COLO668 (cell line): Measurements from ENCODE around the gene MATR3.
"Not testable (repeated sequence)": the region's sequence is repeated elsewhere in the genome, so short reads cannot be mapped to it uniquely, and the experiment has no call there.

Experiments used
- DNase-seq: peaks from one replicate; lab custom pipeline; 2025; ENCODE audit not compliant: unreplicated experiment; lab: John Stamatoyannopoulos, UW

MATR3 gene, protein sequence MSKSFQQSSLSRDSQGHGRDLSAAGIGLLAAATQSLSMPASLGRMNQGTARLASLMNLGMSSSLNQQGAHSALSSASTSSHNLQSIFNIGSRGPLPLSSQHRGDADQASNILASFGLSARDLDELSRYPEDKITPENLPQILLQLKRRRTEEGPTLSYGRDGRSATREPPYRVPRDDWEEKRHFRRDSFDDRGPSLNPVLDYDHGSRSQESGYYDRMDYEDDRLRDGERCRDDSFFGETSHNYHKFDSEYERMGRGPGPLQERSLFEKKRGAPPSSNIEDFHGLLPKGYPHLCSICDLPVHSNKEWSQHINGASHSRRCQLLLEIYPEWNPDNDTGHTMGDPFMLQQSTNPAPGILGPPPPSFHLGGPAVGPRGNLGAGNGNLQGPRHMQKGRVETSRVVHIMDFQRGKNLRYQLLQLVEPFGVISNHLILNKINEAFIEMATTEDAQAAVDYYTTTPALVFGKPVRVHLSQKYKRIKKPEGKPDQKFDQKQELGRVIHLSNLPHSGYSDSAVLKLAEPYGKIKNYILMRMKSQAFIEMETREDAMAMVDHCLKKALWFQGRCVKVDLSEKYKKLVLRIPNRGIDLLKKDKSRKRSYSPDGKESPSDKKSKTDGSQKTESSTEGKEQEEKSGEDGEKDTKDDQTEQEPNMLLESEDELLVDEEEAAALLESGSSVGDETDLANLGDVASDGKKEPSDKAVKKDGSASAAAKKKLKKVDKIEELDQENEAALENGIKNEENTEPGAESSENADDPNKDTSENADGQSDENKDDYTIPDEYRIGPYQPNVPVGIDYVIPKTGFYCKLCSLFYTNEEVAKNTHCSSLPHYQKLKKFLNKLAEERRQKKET

DNA sequence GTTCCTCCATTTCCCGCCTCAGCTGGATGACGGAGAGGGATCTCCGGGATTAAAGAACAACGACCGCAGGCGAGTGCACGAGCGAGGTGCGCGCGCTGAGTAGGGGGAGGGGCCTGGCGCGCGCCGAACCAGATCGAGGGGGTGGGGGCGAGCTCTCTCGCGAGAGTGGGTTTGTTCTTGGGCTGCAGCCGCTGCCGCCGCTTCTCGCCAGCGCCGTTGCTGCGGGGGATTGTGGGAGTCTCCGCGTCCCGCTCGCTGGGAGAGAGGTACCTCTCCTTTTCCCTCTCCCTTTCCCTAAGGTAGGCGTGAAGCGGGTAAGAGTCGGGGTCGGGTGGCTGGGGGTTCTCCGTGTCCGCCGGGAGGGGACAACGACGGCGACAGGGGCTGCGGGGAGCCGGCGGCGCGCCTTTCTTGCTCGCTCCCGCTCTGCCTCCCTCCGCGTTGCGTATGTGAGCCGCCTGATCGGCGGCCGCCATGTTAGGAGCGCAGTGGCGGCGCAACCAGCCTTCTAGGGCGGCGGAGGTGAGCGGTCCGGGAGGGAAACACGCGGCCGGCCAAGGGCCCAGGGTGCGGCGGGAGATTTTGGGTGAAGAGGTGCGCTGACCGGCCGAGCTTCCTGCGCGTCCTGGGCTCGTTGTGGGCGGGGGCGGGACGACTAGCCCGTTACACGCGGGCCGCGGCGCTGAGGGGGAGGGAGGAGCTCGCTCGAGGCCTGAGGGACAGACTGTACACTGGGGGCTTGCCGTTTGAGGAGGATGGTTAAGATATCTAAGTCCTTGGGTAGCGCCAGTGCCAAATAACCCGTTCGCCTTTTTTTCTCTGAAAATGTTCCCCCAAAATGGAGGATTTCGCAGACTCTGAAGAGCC, at the start of gene MATR3:
TSS of gene MATR3 (plus strand) at position 234 of the 867 bp plus-strand sequence. CDS start 13,676 bp downstream, outside the sequence.
- DNase-seq = peak; percentile 93

GRCh38 chr5:139245637-139246339, 47.8 kb upstream of the MATR3 start:
- DNase-seq = no peak

- no peak for DNase-seq
Measured at GRCh38 chr5:139246394-139246793, 47.1 kb upstream of the MATR3 start.

DNA sequence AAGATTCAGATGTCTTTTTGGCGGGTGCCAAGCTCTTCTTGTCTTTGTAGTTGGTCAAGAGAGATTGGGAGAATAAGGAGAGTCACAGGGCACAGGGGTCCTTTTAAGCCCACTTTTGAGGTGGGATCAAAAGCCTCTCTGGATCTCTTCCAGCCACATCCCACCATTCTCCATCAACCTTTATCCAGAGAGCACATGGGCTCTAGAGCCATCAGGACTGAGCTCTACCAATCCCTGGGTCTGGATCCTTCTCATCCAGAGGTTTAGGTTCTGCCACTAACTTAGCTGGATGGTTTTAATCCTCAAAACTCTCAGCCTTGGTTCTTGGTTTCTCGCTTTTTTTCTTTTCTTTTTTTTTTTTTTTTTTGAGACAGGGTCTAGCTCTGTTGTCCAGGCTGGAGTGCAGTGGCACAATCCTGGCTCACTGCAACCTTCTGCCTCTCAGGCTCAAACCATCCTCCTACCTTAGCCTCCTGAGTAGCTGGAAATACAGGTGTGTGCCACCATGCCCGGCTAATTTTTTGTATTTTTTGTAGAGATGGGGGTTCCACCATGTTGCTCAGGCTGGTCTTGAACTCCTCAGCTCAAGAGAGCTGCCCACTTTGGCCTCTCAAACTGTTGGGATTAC, 44.6 kb upstream of the MATR3 start:
- DNase-seq = no peak

DNA sequence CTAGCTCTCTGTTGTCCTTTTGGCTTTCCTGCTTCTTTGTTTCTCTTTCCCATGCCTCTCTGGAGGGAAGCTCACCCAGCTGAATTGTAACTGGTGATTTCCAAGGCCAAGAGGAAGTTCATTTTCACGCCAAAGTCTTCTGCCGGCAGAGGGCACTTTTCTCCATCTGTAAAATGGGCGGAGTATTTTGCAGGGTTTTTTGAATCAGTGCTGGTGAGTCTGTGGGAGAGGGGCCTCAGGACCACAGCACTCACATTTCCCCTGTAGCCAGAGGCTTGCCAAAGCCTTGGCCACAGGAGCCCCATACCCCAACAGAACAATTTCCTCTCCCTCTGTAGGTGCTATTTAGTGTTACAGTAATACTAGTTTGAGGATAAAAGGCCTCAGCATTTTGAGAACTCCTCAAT, 42.3 kb upstream of the MATR3 start:
- DNase-seq = no peak

DNA sequence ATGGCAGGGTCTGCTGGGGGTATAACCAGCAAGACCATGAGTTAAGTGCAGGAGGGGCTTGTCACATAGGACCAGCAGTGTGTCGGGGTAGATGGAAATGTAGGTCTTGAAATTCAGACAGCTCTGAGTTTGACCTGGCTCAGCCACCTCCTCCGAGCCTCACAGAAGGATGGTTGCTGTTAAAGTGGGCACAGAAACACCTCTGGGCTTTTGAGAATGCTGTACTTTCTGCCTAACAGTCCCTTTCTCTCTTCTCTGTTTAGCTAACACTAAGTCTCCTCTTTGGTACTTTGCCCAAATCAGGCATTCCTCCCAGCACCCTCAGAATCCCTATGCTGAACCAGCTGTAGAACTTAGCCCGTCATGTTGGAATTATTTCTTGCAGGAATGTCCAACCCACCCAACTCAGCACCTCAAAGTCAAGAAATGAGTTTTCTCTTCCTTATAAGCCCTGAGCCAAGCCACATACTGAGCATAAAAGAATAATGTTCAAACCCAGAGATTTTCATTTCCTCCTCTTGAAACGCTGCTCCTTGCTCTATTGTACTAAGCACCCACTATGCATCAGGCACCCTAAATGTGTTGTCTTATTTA, 41.7 kb upstream of the MATR3 start:
- DNase-seq = no peak

GRCh38 chr5:139253115-139253514, 40.4 kb upstream of the MATR3 start:
- DNase-seq = no peak

DNA sequence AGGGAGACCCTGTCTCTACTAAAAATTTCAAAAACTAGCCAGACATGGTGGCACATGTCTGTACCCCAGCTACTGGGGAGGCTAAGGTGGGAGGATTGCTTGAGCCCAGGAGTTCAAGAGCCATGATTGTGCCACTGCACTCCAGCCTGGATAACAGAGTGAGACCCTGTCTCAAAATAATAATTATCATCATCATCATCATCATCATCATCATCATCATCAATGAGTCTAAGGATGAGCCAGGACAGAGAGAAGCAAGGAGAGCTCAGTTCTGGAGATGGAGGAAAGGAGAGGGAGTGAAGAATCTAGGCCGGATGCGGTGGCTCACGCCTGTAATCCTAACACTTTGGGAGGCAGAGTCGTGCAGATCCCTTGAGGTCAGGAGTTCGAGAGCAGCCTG, 36.7 kb upstream of the MATR3 start:
- no peak for DNase-seq

- DNase-seq = no peak
Measured at GRCh38 chr5:139262059-139262741, 31.3 kb upstream of the MATR3 start.

GRCh38 chr5:139262742-139263445, 30.6 kb upstream of the MATR3 start:
- peak; percentile 66 for DNase-seq

GRCh38 chr5:139263536-139263935, 30.0 kb upstream of the MATR3 start:
- DNase-seq = no peak

GRCh38 chr5:139263946-139264345, 29.6 kb upstream of the MATR3 start:
- DNase-seq = no peak

GRCh38 chr5:139265001-139265400, 28.5 kb upstream of the MATR3 start:
- no peak for DNase-seq

DNA sequence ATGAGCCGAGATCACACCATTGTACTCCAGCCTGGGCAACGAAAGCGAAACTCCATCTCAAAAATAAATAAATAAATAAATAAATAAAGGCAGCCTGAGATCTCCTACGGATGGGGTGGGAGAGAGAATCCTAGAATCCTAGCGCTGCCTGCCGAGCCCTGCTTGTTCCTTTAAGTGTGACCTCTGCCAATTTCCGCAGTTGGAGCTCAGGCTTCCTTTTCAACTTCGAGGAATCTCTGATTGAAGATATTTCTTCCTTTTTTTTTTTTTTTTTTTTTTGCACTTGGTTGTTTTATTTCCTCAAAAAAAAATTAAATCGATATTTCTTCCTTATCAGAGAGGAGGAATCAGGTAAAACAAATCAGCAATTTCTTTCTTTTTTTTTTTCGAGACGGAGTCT, 27.3 kb upstream of the MATR3 start:
- DNase-seq = no peak

GRCh38 chr5:139267481-139267880, 26.1 kb upstream of the MATR3 start:
- DNase-seq = no peak

GRCh38 chr5:139268364-139269202, 25.0 kb upstream of the MATR3 start:
- peak; percentile 1 for DNase-seq

- not testable (repeated sequence) for DNase-seq
Measured at GRCh38 chr5:139270718-139271117, 22.8 kb upstream of the MATR3 start.
